ENCODE measurements around the gene ZNF474. TPM values are rescaled to one million over a fixed set of nuclear protein-coding genes. Genes with fewer than 3 reads are reported as not detected.

The ZNF474 gene
- total and polyA plus RNA-seq, 4 donors, result 0.94 to 8.9 (median 5.2) TPM

GRCh38 chr5:122126756-122127321, 2.5 kb upstream of the ZNF474 start:
- TF ChIP-seq CTCF (IDR thresholded peaks at IDR 0.05; ENCODE audit: control extremely low read depth, extremely low read depth), result no peak
- Histone ChIP-seq H3K4me1 (ENCODE audit: control insufficient read depth in 5 of 5, insufficient read depth in 5 of 5, low read length in 5 of 5) (peaks cover 0 to 24% (median 3%) of the 10 kb centered on the region in 5 donors), H3K36me3 (ENCODE audit: control insufficient read depth in 4 of 4, insufficient read depth in 4 of 4, low read length in 4 of 4) (no peaks in the 10 kb centered on the region), H3K9me3 (ENCODE audit: control insufficient read depth in 4 of 4, insufficient read depth in 3 of 4, low read length in 3 of 4) (no peaks in the 10 kb centered on the region), H3K27ac (ENCODE audit: low read depth in 1 of 2, low read length in 1 of 2) (no peak overlapping the region), H3K9ac (ENCODE audit: insufficient read depth in 1 of 2, low read length in 2 of 2) (peak overlapping the region in 1 of 2 donors; percentile 50), H3K27me3 (ENCODE audit: control insufficient read depth in 3 of 3, insufficient read depth in 3 of 3, low read length in 2 of 3) (no peaks in the 10 kb centered on the region), H3K4me3 (no peak overlapping the region)
- WGBS, 2 donors, result 65 to 69% methylated on average over 10 of the region's 10 CpGs
- ATAC-seq (ENCODE audit: insufficient read depth, low FRiP score), result no peak
- peak; percentile 40 to 80 (median 77) for DNase-seq

DNA sequence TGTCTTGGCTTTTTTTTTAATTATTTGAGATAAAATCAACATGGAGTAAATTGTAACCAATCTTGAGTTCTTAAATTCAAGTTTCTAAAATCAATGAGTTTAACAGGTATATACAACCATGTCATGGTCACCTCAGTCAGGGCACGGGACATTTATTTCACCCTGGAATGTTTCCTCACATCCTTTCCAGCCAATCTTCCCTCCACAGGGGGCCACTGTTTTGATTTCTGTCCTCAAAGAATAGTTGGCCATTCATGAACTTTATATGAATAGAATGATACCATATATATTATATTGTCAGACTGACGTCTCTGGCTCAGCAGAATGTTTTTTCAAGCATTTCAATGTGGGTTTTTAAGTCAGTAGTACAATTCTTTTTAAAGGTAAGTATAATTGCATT, 806 bp downstream of the ZNF474 start:
- no peak for ATAC-seq (ENCODE audit: insufficient read depth, low FRiP score)
- no peak for DNase-seq

GRCh38 chr5:122137702-122138101, 8.4 kb downstream of the ZNF474 start:
- no peak overlapping the region for H3K4me3 ChIP-seq
- H3K9ac ChIP-seq (ENCODE audit: insufficient read depth in 1 of 2, low read length in 2 of 2), result no peak overlapping the region
- ATAC-seq (ENCODE audit: insufficient read depth, low FRiP score) (no peak), DNase-seq (no peak)
- H3K4me1 ChIP-seq (ENCODE audit: control insufficient read depth in 5 of 5, insufficient read depth in 5 of 5, low read length in 5 of 5), result no peaks in the 10 kb centered on the region
- H3K27ac ChIP-seq (ENCODE audit: low read depth in 1 of 2, low read length in 1 of 2), result no peak overlapping the region
- H3K36me3 ChIP-seq (ENCODE audit: control insufficient read depth in 4 of 4, insufficient read depth in 4 of 4, low read length in 4 of 4), result no peaks in the 10 kb centered on the region
- no peaks in the 10 kb centered on the region for H3K9me3 ChIP-seq (ENCODE audit: control insufficient read depth in 4 of 4, insufficient read depth in 3 of 4, low read length in 3 of 4)
- no peaks in the 10 kb centered on the region for H3K27me3 ChIP-seq (ENCODE audit: control insufficient read depth in 3 of 3, insufficient read depth in 3 of 3, low read length in 2 of 3)
- WGBS, 2 donors, result 59% methylated on average over 4 of the region's 4 CpGs
- TF ChIP-seq CTCF (IDR thresholded peaks at IDR 0.05; ENCODE audit: control extremely low read depth, extremely low read depth), result no peak

More for the DNA sequence above, 806 bp downstream of the ZNF474 start:
- H3K27me3 ChIP-seq (ENCODE audit: control insufficient read depth in 3 of 3, insufficient read depth in 3 of 3, low read length in 2 of 3), result no peaks in the 10 kb centered on the region
- H3K9me3 ChIP-seq (ENCODE audit: control insufficient read depth in 4 of 4, insufficient read depth in 3 of 4, low read length in 3 of 4), result no peaks in the 10 kb centered on the region
- no peak overlapping the region for H3K27ac ChIP-seq (ENCODE audit: low read depth in 1 of 2, low read length in 1 of 2)
- H3K4me3 ChIP-seq, result no peak overlapping the region
- H3K4me1 ChIP-seq (ENCODE audit: control insufficient read depth in 5 of 5, insufficient read depth in 5 of 5, low read length in 5 of 5), result peaks cover 0 to 18% (median 3%) of the 10 kb centered on the region in 5 donors
- TF ChIP-seq CTCF (IDR thresholded peaks at IDR 0.05; ENCODE audit: control extremely low read depth, extremely low read depth), result no peak
- H3K9ac ChIP-seq (ENCODE audit: insufficient read depth in 1 of 2, low read length in 2 of 2), result no peak overlapping the region
- no peaks in the 10 kb centered on the region for H3K36me3 ChIP-seq (ENCODE audit: control insufficient read depth in 4 of 4, insufficient read depth in 4 of 4, low read length in 4 of 4)
- WGBS, 2 donors, result 80 to 82% methylated on average over 2 of the region's 2 CpGs

- ATAC-seq (ENCODE audit: insufficient read depth, low FRiP score) (no peak), DNase-seq (no peak)
- Histone ChIP-seq H3K4me1 (ENCODE audit: control insufficient read depth in 5 of 5, insufficient read depth in 5 of 5, low read length in 5 of 5) (no peaks in the 10 kb centered on the region), H3K27me3 (ENCODE audit: control insufficient read depth in 3 of 3, insufficient read depth in 3 of 3, low read length in 2 of 3) (no peaks in the 10 kb centered on the region), H3K36me3 (ENCODE audit: control insufficient read depth in 4 of 4, insufficient read depth in 4 of 4, low read length in 4 of 4) (no peaks in the 10 kb centered on the region), H3K9ac (ENCODE audit: insufficient read depth in 1 of 2, low read length in 2 of 2) (no peak overlapping the region), H3K27ac (ENCODE audit: low read depth in 1 of 2, low read length in 1 of 2) (no peak overlapping the region), H3K9me3 (ENCODE audit: control insufficient read depth in 4 of 4, insufficient read depth in 3 of 4, low read length in 3 of 4) (no peaks in the 10 kb centered on the region), H3K4me3 (no peak overlapping the region)
- WGBS, 2 donors, result 75 to 81% methylated on average over 3 of the region's 3 CpGs
- TF ChIP-seq CTCF (IDR thresholded peaks at IDR 0.05; ENCODE audit: control extremely low read depth, extremely low read depth), result no peak
Measured at GRCh38 chr5:122138356-122138755, 9.0 kb downstream of the ZNF474 start.
